Effector CD4-positive, alpha-beta T cell (primary cell): ENCODE measurements around the gene PSMB7.

Source experiments
- DNase-seq: peaks from one replicate; pipeline ENCODE4 v3.0.0-alpha.2; 2020

PSMB7 gene

GRCh38 chr9:124409410-124409809, 5.8 kb downstream of the PSMB7 start:
- DNase-seq = no peak

GRCh38 chr9:124403246-124403645, 12.0 kb downstream of the PSMB7 start:
- DNase-seq = no peak

DNA sequence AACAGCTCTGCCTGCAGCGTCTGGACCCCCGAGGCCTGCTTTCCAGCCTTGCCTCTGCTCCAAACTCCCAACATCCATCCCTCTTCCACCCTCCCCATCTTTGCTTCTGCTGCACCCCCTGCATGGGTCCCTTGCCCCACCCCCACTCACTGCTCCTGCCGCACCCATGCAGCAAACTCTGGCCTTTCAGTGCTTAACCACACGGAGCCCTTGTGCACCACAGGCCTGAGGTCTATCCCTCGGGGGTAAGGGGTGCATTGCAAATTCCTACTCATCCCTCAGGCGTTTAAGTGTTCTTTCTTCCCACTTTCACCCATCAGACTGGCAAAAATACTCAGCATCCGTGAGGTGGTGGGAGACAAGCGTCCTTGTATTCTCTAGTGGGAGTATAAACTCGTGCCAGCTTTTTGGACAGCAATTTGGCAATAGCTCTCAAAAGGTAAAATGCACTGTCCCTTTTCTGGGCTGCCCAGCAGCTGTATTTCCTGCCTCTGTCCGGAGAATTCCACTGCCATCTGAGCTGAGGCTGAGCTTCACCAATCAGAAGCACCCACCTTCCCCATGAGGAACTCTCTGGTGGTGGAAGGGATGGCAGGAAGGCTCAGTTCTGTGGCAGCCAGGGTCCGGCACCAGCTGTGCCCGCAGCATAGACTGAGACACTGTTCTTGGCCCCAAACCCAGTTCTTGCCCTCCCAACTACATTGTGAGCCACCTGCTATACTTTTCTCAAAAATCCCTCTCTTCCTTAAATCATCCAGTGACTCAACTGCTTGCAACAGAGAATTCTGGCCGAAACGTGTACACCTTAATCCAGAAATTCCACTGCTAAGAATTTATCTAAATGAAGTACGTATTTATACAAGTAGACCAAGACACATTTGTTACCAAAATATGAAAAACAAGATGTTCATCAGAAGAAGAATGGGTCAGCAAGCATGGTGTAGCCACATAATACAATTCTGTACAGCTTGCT, 15.0 kb downstream of the PSMB7 start:
- no peak for DNase-seq

- DNase-seq = no peak
Observed at GRCh38 chr9:124399323-124399967, 15.8 kb downstream of the PSMB7 start.

GRCh38 chr9:124398191-124398935, 16.9 kb downstream of the PSMB7 start:
- no peak for DNase-seq

- no peak for DNase-seq
Observed at GRCh38 chr9:124395826-124396225, 19.4 kb downstream of the PSMB7 start.

- DNase-seq = no peak
Observed at GRCh38 chr9:124394596-124394995, 20.6 kb downstream of the PSMB7 start.

DNA sequence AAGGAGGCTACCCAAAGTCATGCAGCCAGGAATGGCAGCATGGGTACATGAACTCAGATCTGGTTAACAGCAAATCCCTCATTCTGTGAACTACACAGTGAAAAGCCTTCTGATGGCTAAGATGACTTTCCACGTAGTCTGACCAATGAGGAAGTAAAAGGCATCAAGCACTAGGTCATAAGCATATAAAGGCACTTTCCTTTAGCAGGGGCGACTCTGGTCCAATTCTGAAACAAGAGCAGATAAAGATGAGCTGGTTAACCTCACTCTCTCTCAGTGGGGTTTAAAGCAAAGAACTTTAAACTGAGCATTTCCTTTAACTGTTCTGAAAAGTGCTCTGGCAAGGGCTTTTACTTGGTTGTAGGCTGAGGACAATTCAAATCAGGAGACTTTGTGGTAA, 21.1 kb downstream of the PSMB7 start:
- DNase-seq = no peak

- DNase-seq = no peak
Observed at GRCh38 chr9:124392871-124393460, 22.3 kb downstream of the PSMB7 start.

DNA sequence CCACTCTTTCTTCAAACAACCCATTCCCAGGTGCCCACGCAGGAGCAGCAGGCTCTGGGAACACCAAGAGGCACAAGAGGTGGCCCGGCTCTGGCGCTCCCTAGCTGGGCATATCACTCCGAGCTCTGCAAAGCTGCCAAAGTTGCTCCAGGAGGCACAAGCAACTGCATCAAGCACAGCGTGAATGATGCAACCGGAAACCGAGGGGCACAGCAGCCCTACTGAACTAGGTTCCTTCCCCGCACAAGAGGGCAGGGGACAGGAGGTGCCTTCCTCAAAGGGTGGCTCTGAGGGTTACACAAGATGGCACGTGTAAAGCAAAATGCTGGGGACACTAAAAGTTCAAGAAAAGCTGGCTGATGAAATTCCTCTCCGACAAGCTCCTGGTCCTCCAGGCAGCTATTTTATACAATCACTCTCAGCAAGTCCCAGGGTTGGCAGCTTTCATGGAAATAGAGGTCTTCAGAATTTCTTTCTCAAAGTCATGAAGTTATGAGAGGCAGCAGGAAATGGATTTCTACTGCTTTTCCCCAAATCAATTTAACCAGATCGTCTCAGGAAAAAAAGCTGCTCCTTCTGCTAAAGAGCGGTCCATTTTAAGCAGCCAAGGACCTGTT, 22.9 kb downstream of the PSMB7 start:
- DNase-seq = no peak

DNA sequence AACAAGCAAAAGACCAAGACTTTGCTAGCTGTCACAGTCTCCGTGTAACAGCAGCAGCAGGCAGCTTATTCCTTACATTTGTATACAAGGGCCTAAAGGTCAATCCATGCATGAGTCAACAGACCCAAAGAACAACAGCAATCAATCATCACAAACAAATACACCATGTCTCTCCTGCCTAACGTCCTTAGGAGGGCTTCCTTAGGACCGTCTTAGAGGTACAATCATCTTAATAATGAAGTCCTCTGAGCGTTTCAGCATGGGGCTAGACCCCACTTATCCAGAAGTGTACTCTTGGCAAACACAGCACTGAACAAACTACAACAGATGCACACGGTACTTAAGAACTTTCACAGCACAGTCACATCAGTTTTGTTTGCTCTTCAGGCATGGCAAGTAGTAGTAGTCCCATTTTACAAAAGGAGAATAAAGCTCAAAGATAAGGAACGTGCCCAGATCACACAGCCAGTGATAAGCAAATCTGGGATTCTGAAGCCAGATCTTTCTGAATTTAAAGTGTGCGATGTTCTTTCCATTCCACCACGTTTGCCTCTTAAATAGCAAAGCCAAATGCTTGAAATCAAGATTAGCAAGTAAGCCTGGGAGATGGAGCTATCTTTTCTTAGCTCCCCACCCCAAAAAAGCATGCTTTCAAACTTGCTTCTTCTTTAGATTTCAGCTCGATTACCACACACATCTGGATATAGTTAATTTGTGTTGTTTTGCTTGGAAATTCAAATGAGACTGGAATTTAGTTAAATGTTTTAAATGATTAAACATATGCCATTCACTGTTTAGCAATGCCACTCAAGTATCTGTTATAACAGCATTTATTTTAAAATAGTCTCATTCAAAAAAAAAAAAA, 24.2 kb downstream of the PSMB7 start:
- DNase-seq = no peak

DNA sequence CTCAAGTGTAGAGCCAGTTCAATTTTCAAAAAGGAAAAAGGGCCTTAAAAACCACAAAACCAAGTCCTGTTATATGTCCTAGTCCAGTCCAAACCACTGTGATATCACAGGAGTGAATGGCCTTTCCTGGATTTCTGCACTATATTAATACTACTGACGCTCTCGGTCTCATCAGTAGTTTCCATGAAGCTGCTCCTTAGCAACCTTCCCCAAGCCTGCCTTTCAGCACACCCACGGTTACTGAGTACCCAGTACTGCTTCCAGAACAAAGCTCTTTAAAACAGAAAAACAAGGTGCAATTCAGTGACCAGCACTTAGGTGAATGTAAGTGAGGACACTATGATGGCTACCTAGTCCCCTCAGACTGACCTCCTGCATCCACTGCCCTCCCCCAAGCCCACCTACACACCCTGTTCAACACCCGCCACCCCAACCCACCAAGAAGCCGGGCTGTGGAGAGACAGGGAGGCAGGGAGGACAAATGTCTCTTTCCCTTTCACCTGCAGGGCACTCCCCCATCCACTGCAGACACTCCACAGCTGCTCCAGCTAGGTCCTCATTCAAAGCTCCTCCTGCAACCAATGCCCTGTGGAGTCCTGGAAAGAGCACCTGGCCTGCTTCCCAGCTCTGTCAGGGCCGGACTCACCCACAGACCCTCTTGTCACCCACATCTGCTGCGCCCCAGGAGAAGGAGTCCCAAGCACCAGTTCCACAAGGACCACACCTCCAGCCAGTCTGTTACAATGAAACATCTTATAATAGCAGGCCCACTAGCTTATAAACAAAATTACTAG, 25.9 kb downstream of the PSMB7 start:
- DNase-seq = no peak

GRCh38 chr9:124388275-124389048, 26.8 kb downstream of the PSMB7 start:
- DNase-seq = no peak

GRCh38 chr9:124386201-124386600, 29.0 kb downstream of the PSMB7 start:
- no peak for DNase-seq

- DNase-seq = no peak
Observed at GRCh38 chr9:124385623-124386022, 29.6 kb downstream of the PSMB7 start.

DNA sequence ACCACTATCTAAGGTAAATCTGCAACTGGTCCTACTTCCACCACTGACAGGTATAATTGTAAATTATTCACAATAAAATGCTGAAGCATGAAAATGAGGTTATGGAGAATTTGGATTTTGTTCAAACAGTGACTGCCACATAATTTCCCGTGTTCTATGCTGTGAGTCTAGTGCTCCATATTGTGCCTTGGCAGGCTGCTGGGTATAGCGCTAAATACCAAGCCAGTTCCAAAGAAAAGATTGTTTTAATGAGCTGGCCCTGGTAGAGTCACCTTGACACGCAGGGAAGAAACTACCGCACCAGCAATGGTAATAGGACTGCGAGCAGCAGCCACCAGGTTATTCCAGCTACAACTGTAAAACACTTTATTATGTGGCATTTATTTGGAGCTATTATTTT, 30.4 kb downstream of the PSMB7 start:
- DNase-seq = no peak

DNA sequence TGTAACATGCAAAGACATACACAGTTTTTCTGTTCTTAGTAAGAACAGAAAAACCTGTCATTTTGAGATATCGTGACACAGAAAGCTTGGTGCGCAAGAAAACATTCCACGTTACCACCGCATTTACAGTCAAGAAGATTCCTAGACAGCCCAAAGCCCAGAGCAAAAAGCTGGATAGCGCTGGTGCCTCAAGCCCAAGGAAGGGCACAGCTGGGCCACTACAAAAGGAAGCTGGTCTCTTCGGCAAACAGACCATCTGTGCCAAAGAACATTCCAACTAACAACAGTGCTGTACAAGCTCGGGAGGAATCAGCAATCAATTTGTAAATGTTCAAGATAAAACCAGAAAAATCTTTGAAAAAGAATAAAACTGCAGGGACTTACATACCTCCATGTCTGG, 31.0 kb downstream of the PSMB7 start:
- no peak for DNase-seq

DNA sequence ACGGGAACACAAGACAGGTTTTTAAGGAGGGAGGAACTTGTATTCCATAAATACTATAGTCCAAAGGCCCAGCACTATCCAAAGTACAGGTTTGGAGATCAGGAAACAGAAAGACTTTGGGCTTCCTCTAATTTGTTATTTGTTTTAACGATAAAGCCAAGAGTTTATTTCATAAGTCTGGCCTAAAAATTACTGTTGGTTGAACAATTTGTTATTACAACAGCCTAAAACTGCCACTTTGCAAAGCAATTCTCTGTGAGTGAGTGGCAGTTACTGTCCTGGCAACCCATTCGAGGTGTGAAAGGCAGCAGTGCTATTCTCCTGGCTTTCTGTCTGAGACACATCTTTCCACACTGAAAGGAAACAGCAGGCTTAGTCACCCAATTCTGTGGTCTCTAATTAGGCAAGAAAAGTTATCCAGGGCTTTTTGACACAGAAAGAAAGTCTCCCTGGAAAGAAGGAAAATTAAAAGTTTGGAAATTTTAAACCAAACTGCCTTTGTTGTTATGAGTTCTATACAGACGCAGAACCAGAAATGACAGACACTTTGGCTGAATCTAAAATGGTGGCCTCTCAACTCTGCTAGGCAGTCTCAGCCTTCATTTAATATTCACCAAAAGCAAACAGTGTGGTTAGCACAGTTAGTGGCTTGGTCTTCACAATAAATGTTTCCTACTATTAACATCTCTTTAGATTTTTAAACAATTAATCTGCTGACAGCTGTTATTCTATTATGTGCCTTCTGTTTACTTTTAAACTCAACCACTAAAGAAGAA, 33.9 kb downstream of the PSMB7 start:
- no peak for DNase-seq
